Right atrium auricular region (tissue), 2 donors: Measurements from ENCODE around the gene TMC7. TPM values are rescaled to one million over a fixed set of nuclear protein-coding genes. Genes with fewer than 3 reads are reported as not detected.

ENCODE experiments used
- DNase-seq: peaks from one replicate; pipeline ENCODE4 v3.0.0-alpha.2; 2019; ENCODE audit warnings: low spot score
- H3K27ac ChIP-seq, 2 donors: fragments of 200-600 bp; sonication (generic); 1 replicate in 1 of 2; 2 replicates in 1 of 2; pipeline ENCODE4 v1.5.1; 2016 to 2019
- H3K27me3 ChIP-seq, 2 donors: fragments of 200-600 bp; sonication (generic); one replicate each; pipeline versions ENCODE4 v1.5.1 to v1.6.0; 2017 to 2019
- H3K36me3 ChIP-seq: fragments of 200-600 bp; sonication (generic); one replicate; pipeline ENCODE4 v1.5.1; 2016
- H3K4me1 ChIP-seq, 2 donors: fragments of 200-600 bp; sonication (generic); one replicate each; pipeline versions ENCODE4 v1.5.1 to v1.6.0; 2017 to 2019
- H3K4me3 ChIP-seq, 2 donors: fragments of 200-600 bp; sonication (generic); 1 replicate in 1 of 2; 2 replicates in 1 of 2; pipeline ENCODE4 v1.5.1; 2017 to 2019; ENCODE audit warnings: mild to moderate bottlenecking in 1 of 2, moderate library complexity in 1 of 2
- H3K9me3 ChIP-seq, 2 donors: fragments of 200-600 bp; sonication (generic); one replicate each; pipeline ENCODE4 v1.5.1; 2019
- total RNA-seq, 2 donors: library from RNA; depleted of rRNA; stranded (reverse); fragments of >200 nt; gene quantifications; one replicate each; pipeline ENCODE4 v1.1.0, GENCODE V29; 2016
- TF ChIP-seq, protein P1 (sequence below), 2 donors: fragments of 200-600 bp; sonication (generic); IDR thresholded peaks; one replicate each; pipeline ENCODE4 v1.5.1; 2019; ENCODE audit warnings: antibody characterized with exemption in 2 of 2

The TMC7 gene
- total RNA-seq, 2 donors from 2014 or later = 0.56 to 0.63 TPM

DNA sequence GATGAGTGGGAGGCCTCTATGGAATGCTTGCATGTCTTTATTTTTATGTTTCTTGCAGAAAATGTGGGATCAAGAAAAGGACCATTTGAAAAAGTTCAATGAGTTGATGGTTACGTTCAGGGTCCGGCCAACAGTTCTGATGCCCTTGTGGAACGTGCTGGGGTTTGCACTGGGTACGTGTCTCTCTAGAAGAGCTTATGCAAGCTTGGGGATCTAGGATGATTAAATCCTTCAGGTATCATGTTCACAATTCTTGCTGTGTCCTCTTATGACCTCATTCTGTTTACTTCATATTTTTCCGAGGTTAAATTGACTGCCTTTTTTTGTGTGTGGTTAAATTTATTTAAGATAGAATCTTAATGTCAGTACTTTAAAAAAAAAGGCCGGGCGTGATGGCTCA lies 90.1 kb downstream of the TMC7 start:
- TF ChIP-seq, protein P1, sequence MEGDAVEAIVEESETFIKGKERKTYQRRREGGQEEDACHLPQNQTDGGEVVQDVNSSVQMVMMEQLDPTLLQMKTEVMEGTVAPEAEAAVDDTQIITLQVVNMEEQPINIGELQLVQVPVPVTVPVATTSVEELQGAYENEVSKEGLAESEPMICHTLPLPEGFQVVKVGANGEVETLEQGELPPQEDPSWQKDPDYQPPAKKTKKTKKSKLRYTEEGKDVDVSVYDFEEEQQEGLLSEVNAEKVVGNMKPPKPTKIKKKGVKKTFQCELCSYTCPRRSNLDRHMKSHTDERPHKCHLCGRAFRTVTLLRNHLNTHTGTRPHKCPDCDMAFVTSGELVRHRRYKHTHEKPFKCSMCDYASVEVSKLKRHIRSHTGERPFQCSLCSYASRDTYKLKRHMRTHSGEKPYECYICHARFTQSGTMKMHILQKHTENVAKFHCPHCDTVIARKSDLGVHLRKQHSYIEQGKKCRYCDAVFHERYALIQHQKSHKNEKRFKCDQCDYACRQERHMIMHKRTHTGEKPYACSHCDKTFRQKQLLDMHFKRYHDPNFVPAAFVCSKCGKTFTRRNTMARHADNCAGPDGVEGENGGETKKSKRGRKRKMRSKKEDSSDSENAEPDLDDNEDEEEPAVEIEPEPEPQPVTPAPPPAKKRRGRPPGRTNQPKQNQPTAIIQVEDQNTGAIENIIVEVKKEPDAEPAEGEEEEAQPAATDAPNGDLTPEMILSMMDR (IDR thresholded peaks at IDR 0.05) = no peak
- H3K27ac ChIP-seq = no peak overlapping the region
- peaks cover 0 to 3% of the 10 kb centered on the region in 2 donors for H3K4me1 ChIP-seq
- no peak overlapping the region for H3K4me3 ChIP-seq
- peaks cover 34% of the 10 kb centered on the region for H3K36me3 ChIP-seq
- H3K9me3 ChIP-seq = no peaks in the 10 kb centered on the region
- DNase-seq = no peak
- no peaks in the 10 kb centered on the region for H3K27me3 ChIP-seq

DNA sequence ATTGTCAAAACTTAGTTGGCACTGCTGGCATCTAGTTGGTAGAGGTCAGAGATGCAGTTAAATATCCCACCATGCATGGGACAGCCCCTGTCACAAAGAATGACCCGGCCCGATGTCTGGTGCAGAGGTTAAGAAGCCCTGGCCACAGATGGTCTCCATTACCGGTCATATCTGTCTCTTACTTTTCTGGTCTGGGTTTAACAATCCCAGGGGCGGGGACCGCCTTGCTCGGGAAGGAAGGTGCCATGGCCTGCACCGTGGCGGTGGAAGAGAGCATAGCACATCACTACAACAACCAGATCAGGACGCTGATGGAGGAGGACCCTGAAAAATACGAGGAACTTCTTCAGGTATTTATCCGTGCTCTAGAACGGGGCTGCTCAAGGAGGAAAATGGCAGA lies 91.8 kb downstream of the TMC7 start:
- no peaks in the 10 kb centered on the region for H3K27me3 ChIP-seq
- no peak overlapping the region for H3K27ac ChIP-seq

DNA sequence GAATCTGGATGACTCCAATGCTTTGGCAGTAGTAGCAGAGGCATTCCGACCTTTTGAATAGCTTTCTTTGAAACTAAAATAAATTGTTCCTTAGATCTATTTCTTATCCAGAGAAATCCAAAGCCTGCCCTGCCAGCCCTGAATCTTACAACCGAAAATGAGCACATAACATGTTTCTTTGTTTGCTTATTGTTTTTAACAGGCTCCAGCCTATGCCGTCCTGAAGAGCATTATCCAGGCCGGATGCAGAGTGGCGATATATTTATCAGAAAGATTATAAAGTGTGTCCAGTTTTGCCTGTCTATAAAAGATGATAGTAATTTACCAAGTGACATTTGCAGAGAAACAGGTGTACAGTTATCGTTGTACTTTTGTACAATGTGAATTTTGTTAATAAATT lies 94.1 kb downstream of the TMC7 start:
- Histone ChIP-seq H3K4me1 (no peaks in the 10 kb centered on the region), H3K27ac (no peak overlapping the region), H3K4me3 (no peak overlapping the region), H3K36me3 (peaks cover 50% of the 10 kb centered on the region), H3K27me3 (no peaks in the 10 kb centered on the region), H3K9me3 (no peaks in the 10 kb centered on the region)
- TF ChIP-seq, protein P1 (IDR thresholded peaks at IDR 0.05) = no peak
- DNase-seq = no peak

More for the DNA sequence above, 91.8 kb downstream of the TMC7 start:
- H3K9me3 ChIP-seq = no peaks in the 10 kb centered on the region
- H3K4me1 ChIP-seq = no peaks in the 10 kb centered on the region
- TF ChIP-seq, protein P1 (IDR thresholded peaks at IDR 0.05) = no peak
- no peak for DNase-seq
- peaks cover 42% of the 10 kb centered on the region for H3K36me3 ChIP-seq
- H3K4me3 ChIP-seq = no peak overlapping the region

DNA sequence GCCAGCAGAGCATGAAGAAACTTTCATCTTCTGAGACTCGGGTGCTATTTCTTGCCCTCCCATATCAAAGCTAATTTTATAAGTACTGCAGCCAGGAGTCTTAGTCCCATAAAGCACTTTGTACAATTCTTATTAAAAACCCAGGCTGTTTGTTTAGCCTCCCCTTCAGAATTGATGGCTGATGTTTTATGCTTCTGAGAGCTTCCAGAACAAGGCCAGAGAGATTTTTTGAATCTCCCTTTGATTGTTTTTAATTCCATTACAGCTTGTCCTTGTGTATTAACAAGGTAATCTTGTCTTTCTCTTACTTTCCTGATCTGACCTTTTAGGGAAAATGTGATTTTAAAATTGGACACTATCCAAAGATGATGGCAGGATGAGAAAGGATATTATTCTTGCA lies 99.9 kb downstream of the TMC7 start:
- Histone ChIP-seq H3K27me3 (no peaks in the 10 kb centered on the region), H3K27ac (no peak overlapping the region)
- DNase-seq = no peak

DNA sequence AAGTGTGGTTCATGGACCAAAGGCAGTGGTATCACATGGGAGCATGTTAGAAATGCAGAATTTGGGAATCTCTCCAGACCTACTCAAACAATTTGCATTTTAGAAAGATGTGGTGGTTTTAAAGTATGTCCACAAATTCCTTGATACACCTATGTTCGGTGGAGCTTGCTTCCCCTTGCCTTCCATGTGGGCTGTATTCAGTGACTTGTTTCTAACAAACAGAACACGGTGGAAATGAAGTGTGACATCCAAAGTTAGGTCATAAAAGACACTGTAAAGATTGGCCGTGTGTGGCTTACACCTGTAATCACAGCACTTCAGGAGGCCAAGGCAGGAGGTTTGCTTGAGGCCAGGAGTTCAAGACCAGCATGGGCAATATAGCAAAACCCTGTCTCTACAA lies 100.4 kb downstream of the TMC7 start:
- H3K27me3 ChIP-seq = no peaks in the 10 kb centered on the region
- H3K9me3 ChIP-seq = no peaks in the 10 kb centered on the region
- H3K36me3 ChIP-seq = peaks cover 13% of the 10 kb centered on the region
- TF ChIP-seq, protein P1 (IDR thresholded peaks at IDR 0.05) = no peak
- DNase-seq = no peak
- H3K4me3 ChIP-seq = no peak overlapping the region
- no peak overlapping the region for H3K27ac ChIP-seq
- H3K4me1 ChIP-seq = peaks cover 0 to 10% of the 10 kb centered on the region in 2 donors

More for the DNA sequence above, 99.9 kb downstream of the TMC7 start:
- TF ChIP-seq, protein P1 (IDR thresholded peaks at IDR 0.05) = no peak
- peaks cover 18% of the 10 kb centered on the region for H3K36me3 ChIP-seq
- no peak overlapping the region for H3K4me3 ChIP-seq
- H3K9me3 ChIP-seq = no peaks in the 10 kb centered on the region
- peaks cover 0 to 10% of the 10 kb centered on the region in 2 donors for H3K4me1 ChIP-seq

DNA sequence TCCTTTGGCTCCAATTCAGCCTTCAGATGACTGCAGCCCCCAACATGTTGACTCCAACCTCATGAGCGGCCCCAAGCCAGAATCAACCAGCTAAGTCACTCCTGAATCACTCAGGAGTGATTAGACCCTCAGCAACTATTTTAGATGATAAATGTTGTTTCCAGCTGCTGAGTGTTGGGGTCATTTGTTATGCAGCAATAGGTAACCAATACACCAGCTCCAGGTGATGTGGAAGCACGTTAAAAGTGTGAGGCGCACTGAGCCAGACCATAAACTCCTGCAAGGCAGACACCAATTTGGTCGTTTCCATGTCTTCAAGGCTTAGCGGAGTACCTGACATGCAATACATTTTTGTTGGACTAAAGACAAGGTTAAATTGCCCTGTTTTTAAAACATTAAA lies 101.1 kb downstream of the TMC7 start:
- DNase-seq = no peak
- TF ChIP-seq, protein P1 (IDR thresholded peaks at IDR 0.05) = no peak

More for the DNA sequence above, 101.1 kb downstream of the TMC7 start:
- Histone ChIP-seq H3K27me3 (no peaks in the 10 kb centered on the region), H3K4me3 (no peak overlapping the region), H3K9me3 (no peaks in the 10 kb centered on the region), H3K27ac (no peak overlapping the region), H3K36me3 (peaks cover 8% of the 10 kb centered on the region), H3K4me1 (peaks cover 0 to 10% of the 10 kb centered on the region in 2 donors)
